ENCODE results near the gene FBLN2. TPM values are rescaled to one million over a fixed set of nuclear protein-coding genes. Genes with fewer than 3 reads are reported as not detected.

The FBLN2 gene
- total RNA-seq, 1 donor from 2014 or later, result 94.3 TPM

DNA sequence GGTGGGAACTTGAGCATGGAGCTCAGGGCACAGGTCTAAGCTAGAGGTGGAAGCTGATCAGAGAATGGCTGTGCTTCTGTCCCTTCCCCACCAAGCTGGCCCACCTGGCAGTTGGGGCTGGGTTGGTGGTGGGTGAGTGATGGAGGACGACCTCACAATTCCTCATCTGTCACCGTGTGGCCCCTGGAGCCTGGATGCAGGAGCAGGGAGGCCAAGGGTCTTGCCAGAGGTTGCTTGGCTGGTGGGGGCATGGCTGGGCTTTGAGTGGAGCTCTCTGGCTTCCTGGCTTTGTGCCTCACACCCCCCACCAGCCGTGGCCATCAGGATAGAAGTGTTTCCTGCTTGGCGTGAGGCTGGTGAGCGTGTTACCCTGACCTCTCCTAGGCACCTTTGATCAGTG, 36.0 kb downstream of the FBLN2 start:
- Histone ChIP-seq H3K9me3 (no peaks in the 10 kb centered on the region), H3K27me3 (no peaks in the 10 kb centered on the region), H3K27ac (no peak overlapping the region), H3K4me1 (peaks cover 42% of the 10 kb centered on the region), H3K36me3 (no peaks in the 10 kb centered on the region), H3K4me3 (no peak overlapping the region)
- intact Hi-C loops (cut with DNase I), result no loop called here
- no peak for DNase-seq (ENCODE audit: extremely low spot score in 2 of 2)
- TF ChIP-seq POLR2A (IDR thresholded peaks at IDR 0.05) (no peak), POLR2AphosphoS5 (IDR thresholded peaks at IDR 0.05; ENCODE audit: insufficient read depth in 1 of 2, low read depth in 1 of 2) (no peak)
- TF ChIP-seq, protein P1, sequence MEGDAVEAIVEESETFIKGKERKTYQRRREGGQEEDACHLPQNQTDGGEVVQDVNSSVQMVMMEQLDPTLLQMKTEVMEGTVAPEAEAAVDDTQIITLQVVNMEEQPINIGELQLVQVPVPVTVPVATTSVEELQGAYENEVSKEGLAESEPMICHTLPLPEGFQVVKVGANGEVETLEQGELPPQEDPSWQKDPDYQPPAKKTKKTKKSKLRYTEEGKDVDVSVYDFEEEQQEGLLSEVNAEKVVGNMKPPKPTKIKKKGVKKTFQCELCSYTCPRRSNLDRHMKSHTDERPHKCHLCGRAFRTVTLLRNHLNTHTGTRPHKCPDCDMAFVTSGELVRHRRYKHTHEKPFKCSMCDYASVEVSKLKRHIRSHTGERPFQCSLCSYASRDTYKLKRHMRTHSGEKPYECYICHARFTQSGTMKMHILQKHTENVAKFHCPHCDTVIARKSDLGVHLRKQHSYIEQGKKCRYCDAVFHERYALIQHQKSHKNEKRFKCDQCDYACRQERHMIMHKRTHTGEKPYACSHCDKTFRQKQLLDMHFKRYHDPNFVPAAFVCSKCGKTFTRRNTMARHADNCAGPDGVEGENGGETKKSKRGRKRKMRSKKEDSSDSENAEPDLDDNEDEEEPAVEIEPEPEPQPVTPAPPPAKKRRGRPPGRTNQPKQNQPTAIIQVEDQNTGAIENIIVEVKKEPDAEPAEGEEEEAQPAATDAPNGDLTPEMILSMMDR (IDR thresholded peaks at IDR 0.05), result no peak

DNA sequence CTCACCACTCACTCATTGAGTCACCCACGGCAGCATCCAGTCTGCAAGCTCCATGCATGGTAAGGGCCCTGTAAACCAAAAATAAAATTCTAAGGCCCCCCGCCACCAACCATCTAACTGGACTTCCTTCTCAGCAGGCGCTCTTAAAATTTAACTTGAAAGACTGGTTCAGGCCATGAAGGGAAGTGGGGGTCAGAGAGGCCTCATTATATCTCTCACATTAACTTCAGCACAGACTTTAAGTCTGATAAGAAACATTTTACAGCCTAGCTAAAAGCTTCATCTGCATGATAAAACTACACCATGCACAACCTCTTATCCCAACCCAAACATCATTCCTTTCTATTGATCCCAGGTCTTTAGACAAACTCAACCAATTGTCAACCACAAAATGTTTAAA, 38.5 kb downstream of the FBLN2 start:
- Histone ChIP-seq H3K27ac (no peak overlapping the region), H3K4me3 (no peak overlapping the region), H3K27me3 (no peaks in the 10 kb centered on the region), H3K9me3 (no peaks in the 10 kb centered on the region), H3K36me3 (no peaks in the 10 kb centered on the region), H3K4me1 (peaks cover 18% of the 10 kb centered on the region)
- TF ChIP-seq POLR2AphosphoS5 (IDR thresholded peaks at IDR 0.05; ENCODE audit: insufficient read depth in 1 of 2, low read depth in 1 of 2) (no peak), POLR2A (IDR thresholded peaks at IDR 0.05) (no peak)
- TF ChIP-seq, protein P1 (IDR thresholded peaks at IDR 0.05), result no peak
- intact Hi-C loops (cut with DNase I), result no loop called here
- DNase-seq (ENCODE audit: extremely low spot score in 2 of 2), result no peak

GRCh38 chr3:13588221-13588701, 39.3 kb downstream of the FBLN2 start:
- intact Hi-C loops (cut with DNase I), result no loop called here
- no peak overlapping the region for H3K4me3 ChIP-seq
- no peak for DNase-seq (ENCODE audit: extremely low spot score in 2 of 2)
- peaks cover 18% of the 10 kb centered on the region for H3K4me1 ChIP-seq
- TF ChIP-seq, protein P1 (IDR thresholded peaks at IDR 0.05), result no peak
- no peak for TF ChIP-seq POLR2AphosphoS5 (IDR thresholded peaks at IDR 0.05; ENCODE audit: insufficient read depth in 1 of 2, low read depth in 1 of 2)
- TF ChIP-seq POLR2A (IDR thresholded peaks at IDR 0.05), result no peak
- H3K9me3 ChIP-seq, result no peaks in the 10 kb centered on the region
- H3K27me3 ChIP-seq, result no peaks in the 10 kb centered on the region
- no peaks in the 10 kb centered on the region for H3K36me3 ChIP-seq
- no peak overlapping the region for H3K27ac ChIP-seq

- peaks cover 25% of the 10 kb centered on the region for H3K4me1 ChIP-seq
- TF ChIP-seq, protein P1 (IDR thresholded peaks at IDR 0.05), result no peak
- no peak for TF ChIP-seq POLR2A (IDR thresholded peaks at IDR 0.05)
- no peak for TF ChIP-seq POLR2AphosphoS5 (IDR thresholded peaks at IDR 0.05; ENCODE audit: insufficient read depth in 1 of 2, low read depth in 1 of 2)
- no peaks in the 10 kb centered on the region for H3K27me3 ChIP-seq
- no peaks in the 10 kb centered on the region for H3K36me3 ChIP-seq
- intact Hi-C loops (cut with DNase I), result no loop called here
- H3K9me3 ChIP-seq, result no peaks in the 10 kb centered on the region
- H3K27ac ChIP-seq, result no peak overlapping the region
- DNase-seq (ENCODE audit: extremely low spot score in 2 of 2), result no peak
- no peak overlapping the region for H3K4me3 ChIP-seq
Observed at GRCh38 chr3:13588993-13589392, 40.1 kb downstream of the FBLN2 start.

DNA sequence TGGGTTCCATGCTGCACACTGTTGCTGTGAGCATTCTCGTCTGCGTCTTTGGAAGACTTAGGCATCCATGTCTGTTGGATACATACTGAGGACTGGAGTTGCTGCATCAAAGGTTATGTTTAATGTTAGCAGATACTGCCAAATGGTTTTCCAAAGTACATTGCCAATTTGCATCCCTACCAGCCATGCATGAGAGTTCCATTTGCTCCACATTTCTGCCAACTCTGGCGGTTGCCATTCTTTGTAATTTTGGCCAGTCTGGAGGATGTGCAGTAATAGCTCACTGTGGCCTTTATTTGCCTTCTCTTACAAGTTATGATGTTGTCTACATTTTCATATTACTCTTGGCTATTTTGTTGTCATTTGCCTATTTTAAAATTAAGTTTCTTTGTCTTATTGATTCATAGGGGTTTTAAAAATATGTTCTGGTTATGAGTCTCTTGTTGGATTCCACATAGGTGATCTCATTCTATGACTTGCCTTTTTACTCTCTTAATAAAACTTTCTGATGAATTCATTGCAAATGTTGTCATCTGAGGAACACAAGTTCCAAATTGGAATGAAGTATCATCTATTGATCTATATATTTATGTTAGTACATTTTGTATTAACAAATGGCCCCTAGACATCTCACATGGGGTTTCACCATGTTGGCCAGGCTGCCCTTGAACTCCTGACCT, 42.1 kb downstream of the FBLN2 start:
- H3K9me3 ChIP-seq, result no peaks in the 10 kb centered on the region
- no peak for DNase-seq (ENCODE audit: extremely low spot score in 2 of 2)
- no peaks in the 10 kb centered on the region for H3K36me3 ChIP-seq
- no peak for TF ChIP-seq POLR2A (IDR thresholded peaks at IDR 0.05)
- TF ChIP-seq, protein P1 (IDR thresholded peaks at IDR 0.05), result no peak
- TF ChIP-seq POLR2AphosphoS5 (IDR thresholded peaks at IDR 0.05; ENCODE audit: insufficient read depth in 1 of 2, low read depth in 1 of 2), result no peak
- H3K4me1 ChIP-seq, result peaks cover 26% of the 10 kb centered on the region
- intact Hi-C loops (cut with DNase I), result no loop called here
- H3K27me3 ChIP-seq, result no peaks in the 10 kb centered on the region
- no peak overlapping the region for H3K4me3 ChIP-seq
- no peak overlapping the region for H3K27ac ChIP-seq

Measured in vagina (tissue), 2 donors.